ENCODE data around the gene PGP.

Gene PGP

DNA sequence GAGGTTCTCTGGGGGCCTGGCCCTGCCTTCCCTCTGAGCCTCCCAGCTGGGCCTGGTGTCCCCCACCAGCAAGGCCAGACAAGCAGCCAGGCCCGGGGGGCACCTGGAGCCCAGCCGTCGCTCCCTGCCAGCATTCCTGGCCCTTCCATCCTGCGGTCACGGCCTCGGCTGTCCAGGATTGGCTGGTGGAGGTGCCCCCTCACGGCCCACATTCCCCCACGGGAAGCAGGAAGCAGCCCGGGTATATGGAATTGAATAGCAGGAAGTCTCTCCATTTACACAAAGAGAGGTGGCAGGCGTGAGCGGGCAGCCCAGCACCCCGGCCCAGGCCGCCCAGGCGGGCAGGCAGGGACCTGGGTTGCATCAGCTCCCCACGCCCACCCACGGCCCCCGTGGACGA, 44.6 kb downstream of the PGP start:
- DNase-seq (ENCODE audit: low read depth) = no peak
- no peak overlapping the region for H3K4me3 ChIP-seq (ENCODE audit: low read depth, low read length)
- TF ChIP-seq CTCF (IDR thresholded peaks at IDR 0.05; ENCODE audit: low read depth, low read length, missing control alignments) = no peak
- in situ Hi-C loops (cut with HindIII; ENCODE audit: low sequenced_read_pairs) = no loop called here

- no peak for TF ChIP-seq CTCF (IDR thresholded peaks at IDR 0.05; ENCODE audit: low read depth, low read length, missing control alignments)
- DNase-seq (ENCODE audit: low read depth) = no peak
- no peak overlapping the region for H3K4me3 ChIP-seq (ENCODE audit: low read depth, low read length)
Measured at GRCh38 chr16:2167068-2167638, 47.5 kb downstream of the PGP start.

GRCh38 chr16:2166263-2167067, 48.2 kb downstream of the PGP start:
- in situ Hi-C loops (cut with HindIII; ENCODE audit: low sequenced_read_pairs) = loop anchor here (10.0 kb wide), 3 partner anchors 92 to 258 kb away; partner anchors contain the start of gene CCNF
- H3K4me3 ChIP-seq (ENCODE audit: low read depth, low read length) = no peak overlapping the region
- no peak for TF ChIP-seq CTCF (IDR thresholded peaks at IDR 0.05; ENCODE audit: low read depth, low read length, missing control alignments)
- DNase-seq (ENCODE audit: low read depth) = no peak

More at GRCh38 chr16:2167068-2167638, 47.5 kb downstream of the PGP start:
- in situ Hi-C loops (cut with HindIII; ENCODE audit: low sequenced_read_pairs) = loop anchor here (10.0 kb wide), 3 partner anchors 92 to 258 kb away; partner anchors contain the start of gene CCNF

DNA sequence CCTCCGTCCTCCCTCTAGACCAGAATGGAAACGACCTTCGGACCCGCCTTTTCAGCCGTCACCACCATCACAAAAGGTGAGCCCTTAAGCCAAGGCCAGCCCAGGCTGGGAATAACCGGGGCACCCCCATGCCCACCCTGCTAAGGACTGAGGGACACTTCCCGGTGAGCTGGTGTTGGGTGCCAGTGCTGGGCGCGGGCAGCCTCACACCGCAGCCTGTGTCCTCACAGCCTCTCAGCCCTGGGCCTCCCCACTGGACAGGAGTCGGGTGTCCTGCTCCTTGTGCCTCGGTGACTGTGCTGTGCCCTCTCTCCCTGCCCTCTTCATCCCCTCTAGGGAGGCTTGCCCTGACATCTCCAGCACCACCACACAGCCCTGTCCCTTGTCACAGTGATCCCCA, 48.8 kb downstream of the PGP start:
- in situ Hi-C loops (cut with HindIII; ENCODE audit: low sequenced_read_pairs) = loop anchor here (10.0 kb wide), 3 partner anchors 91 to 259 kb away; partner anchors contain the start of gene CCNF
- TF ChIP-seq CTCF (IDR thresholded peaks at IDR 0.05; ENCODE audit: low read depth, low read length, missing control alignments) = no peak
- no peak for DNase-seq (ENCODE audit: low read depth)
- H3K4me3 ChIP-seq (ENCODE audit: low read depth, low read length) = no peak overlapping the region

DNA sequence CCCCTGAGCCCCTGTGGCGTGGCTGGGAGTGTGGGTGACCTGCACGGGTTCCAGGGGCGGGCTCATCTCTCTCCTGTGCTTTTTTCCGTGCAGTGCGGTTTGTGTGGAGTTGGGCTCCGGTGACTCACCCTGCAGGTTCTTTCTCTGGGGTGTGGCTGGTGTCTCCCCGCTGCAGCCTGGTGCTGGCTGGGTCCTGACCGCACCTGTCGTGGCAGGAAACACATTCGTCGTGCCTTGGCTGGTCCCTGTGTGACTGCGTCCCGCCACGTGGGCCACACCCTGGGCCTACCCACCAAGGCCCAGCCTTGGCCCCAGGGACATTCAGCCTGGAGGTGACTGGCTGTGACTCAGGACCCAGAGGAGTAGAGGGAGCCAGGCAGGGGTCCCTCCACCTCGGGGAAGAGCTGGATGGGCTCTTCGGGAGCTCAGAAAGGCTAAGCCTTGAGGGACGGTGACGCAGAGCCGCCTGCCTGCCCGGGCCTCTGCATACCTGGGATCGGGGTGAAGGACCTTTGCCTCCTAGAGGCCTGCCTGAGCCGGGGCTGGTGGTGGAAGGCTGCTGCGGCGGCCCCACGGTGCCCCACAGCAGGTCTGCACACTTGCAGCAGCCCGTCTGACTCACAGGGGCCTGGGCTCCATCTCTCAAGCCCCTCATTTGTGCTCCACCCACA, 51.3 kb downstream of the PGP start:
- no peak for DNase-seq (ENCODE audit: low read depth)
- no peak for TF ChIP-seq CTCF (IDR thresholded peaks at IDR 0.05; ENCODE audit: low read depth, low read length, missing control alignments)
- in situ Hi-C loops (cut with HindIII; ENCODE audit: low sequenced_read_pairs) = loop anchor here (10.0 kb wide), 3 partner anchors 89 to 261 kb away; partner anchors contain the start of gene CCNF
- H3K4me3 ChIP-seq (ENCODE audit: low read depth, low read length) = no peak overlapping the region

- in situ Hi-C loops (cut with HindIII; ENCODE audit: low sequenced_read_pairs) = loop anchor here (10.0 kb wide), 3 partner anchors 88 to 262 kb away; partner anchors contain the start of gene CCNF
- no peak for DNase-seq (ENCODE audit: low read depth)
- H3K4me3 ChIP-seq (ENCODE audit: low read depth, low read length) = no peak overlapping the region
- TF ChIP-seq CTCF (IDR thresholded peaks at IDR 0.05; ENCODE audit: low read depth, low read length, missing control alignments) = no peak
Measured at GRCh38 chr16:2162676-2163118, 51.9 kb downstream of the PGP start.
